C4-2B (cell line): ENCODE measurements around the gene EDN3.
"Not testable (repeated sequence)": the region's sequence is repeated elsewhere in the genome, so short reads cannot be mapped to it uniquely, and the experiment has no call there.

Source experiments
- H3K27ac ChIP-seq: fragments of 450-650 bp; 2 replicates; pipeline ENCODE4 v1.5.1; 2017
- CTCF ChIP-seq: fragments of 450-650 bp; conservative IDR thresholded peaks from 2 replicates; pipeline ENCODE4 v1.5.1; 2017; ENCODE audit warnings: mild to moderate bottlenecking
- ZFX ChIP-seq: fragments of 450-650 bp; IDR thresholded peaks from 2 replicates; pipeline ENCODE4 v1.6.1; 2017

The EDN3 gene

GRCh38 chr20:59352541-59352940 lies 52.1 kb downstream of the EDN3 start:
- H3K27ac ChIP-seq = no peak overlapping the region
- no peak for TF ChIP-seq CTCF
- no peak for TF ChIP-seq ZFX

GRCh38 chr20:59352990-59353389 lies 52.6 kb downstream of the EDN3 start:
- TF ChIP-seq CTCF (no peak), ZFX (no peak)

GRCh38 chr20:59354460-59354859 lies 54.0 kb downstream of the EDN3 start:
- TF ChIP-seq CTCF (no peak), ZFX (no peak)
- H3K27ac ChIP-seq = no peak overlapping the region

More at GRCh38 chr20:59352990-59353389, 52.6 kb downstream of the EDN3 start:
- no peak overlapping the region for H3K27ac ChIP-seq

GRCh38 chr20:59355242-59355641 lies 54.8 kb downstream of the EDN3 start:
- TF ChIP-seq ZFX = no peak
- TF ChIP-seq CTCF = no peak
- no peak overlapping the region for H3K27ac ChIP-seq

GRCh38 chr20:59356662-59357165 lies 56.3 kb downstream of the EDN3 start:
- H3K27ac ChIP-seq = no peak overlapping the region
- TF ChIP-seq CTCF = no peak
- no peak for TF ChIP-seq ZFX

- H3K27ac ChIP-seq = not testable (repeated sequence)
These were observed 58.4 kb downstream of the EDN3 start for GRCh38 chr20:59358793-59359192.

- no peak overlapping the region for H3K27ac ChIP-seq
- TF ChIP-seq ZFX (no peak), CTCF (no peak)
These were observed 59.7 kb downstream of the EDN3 start for GRCh38 chr20:59359906-59360725.

- TF ChIP-seq CTCF = no peak
- no peak for TF ChIP-seq ZFX
- H3K27ac ChIP-seq = no peak overlapping the region
These were observed 60.5 kb downstream of the EDN3 start for GRCh38 chr20:59360934-59361333.
